Gastrocnemius medialis (tissue), 4 donors: ENCODE data around the gene COPS6.

Experiments used
- CTCF ChIP-seq, 5 experiments: fragments of 450-650 bp in 3 of 5; fragments of 200-600 bp in 2 of 5; sonication (generic) in 2 of 5; IDR thresholded peaks in 4 of 5; conservative IDR thresholded peaks in 1 of 5; 1 replicate in 4 of 5; 2 replicates in 1 of 5; pipeline ENCODE4 v1.5.1; 2016 to 2019; ENCODE audit warnings: antibody characterized with exemption in 5 of 5, mild to moderate bottlenecking in 3 of 5, moderate library complexity in 3 of 5
- POLR2A ChIP-seq, 2 donors: fragments of 450-650 bp; IDR thresholded peaks; one replicate each; pipeline ENCODE4 v1.6.1; 2017; ENCODE audit warnings: antibody characterized with exemption in 2 of 2, mild to moderate bottlenecking in 2 of 2, moderate library complexity in 2 of 2

GRCh38 chr7:100141555-100141949 is 52.8 kb downstream of the COPS6 start:
- TF ChIP-seq CTCF (IDR thresholded peaks at IDR 0.05 in 4 of 5, conservative IDR thresholded peaks at IDR 0.05 in 1 of 5): no peak
- no peak for TF ChIP-seq POLR2A (IDR thresholded peaks at IDR 0.05)
